GM10248 (cell line): ENCODE measurements around the gene SPAM1.

Source experiments
- CTCF ChIA-PET: fragments of 300-600 bp; sonication (Branson Sonifier 250); formaldehyde crosslinking; extraction: SDS; loops from one replicate; lab custom pipeline; 2021; ENCODE audit warnings: antibody characterized with exemption; lab: Yijun Ruan, JAX
- POLR2A ChIA-PET: fragments of 350-650 bp; sonication (Branson Sonifier 250); formaldehyde crosslinking; extraction: SDS; loops from one replicate; lab custom pipeline; 2020; ENCODE audit warnings: antibody characterized with exemption; lab: Yijun Ruan, JAX
- DNase-seq: peaks from one replicate; pipeline ENCODE4 v3.0.0; 2012; ENCODE audit errors: extremely low spot score
- CTCF ChIP-seq: IDR thresholded peaks from 2 replicates; pipeline ENCODE4 v1.5.1; 2012; ENCODE audit warnings: mild to moderate bottlenecking, low read depth; ENCODE audit errors: extremely low read depth, missing control alignments, control extremely low read depth

Gene SPAM1

GRCh38 chr7:123972831-123973230 is 47.8 kb downstream of the SPAM1 start:
- POLR2A ChIA-PET, result no interaction called here
- DNase-seq, result no peak
- TF ChIP-seq CTCF, result no peak
- CTCF ChIA-PET, result no interaction called here

GRCh38 chr7:123974326-123974908 is 49.4 kb downstream of the SPAM1 start:
- CTCF ChIA-PET, result interaction anchor here (1.5 kb wide), 1 partner anchor 10 kb away, joined by 4 read pairs; no protein-coding TSS in a partner anchor
- no peak for TF ChIP-seq CTCF
- no peak for DNase-seq
- POLR2A ChIA-PET, result no interaction called here

- ChIA-PET POLR2A (no interaction called here), CTCF (interaction anchor here (0.9 to 1.5 kb wide), 2 partner anchors 11 to 28 kb away, joined by 3 to 4 read pairs; no protein-coding TSS in a partner anchor)
- DNase-seq, result no peak
- TF ChIP-seq CTCF, result no peak
These were observed 50.0 kb downstream of the SPAM1 start for GRCh38 chr7:123975084-123975483.

GRCh38 chr7:123977081-123977480 is 52.0 kb downstream of the SPAM1 start:
- no peak for TF ChIP-seq CTCF
- CTCF ChIA-PET, result interaction anchor here (1.1 kb wide), 1 partner anchor 483 kb away, joined by 3 read pairs; no protein-coding TSS in a partner anchor
- POLR2A ChIA-PET, result no interaction called here
- DNase-seq, result no peak

GRCh38 chr7:123979876-123980275 is 54.8 kb downstream of the SPAM1 start:
- no peak for TF ChIP-seq CTCF
- DNase-seq, result no peak
- CTCF ChIA-PET, result no interaction called here
- POLR2A ChIA-PET, result no interaction called here

- POLR2A ChIA-PET, result no interaction called here
- CTCF ChIA-PET, result no interaction called here
- TF ChIP-seq CTCF, result no peak
- no peak for DNase-seq
These were observed 62.4 kb downstream of the SPAM1 start for GRCh38 chr7:123987445-123987844.
